MG63 (cell line): ENCODE results near the gene N4BP3. TPM values are rescaled to one million over a fixed set of nuclear protein-coding genes. Genes with fewer than 3 reads are reported as not detected.
"Not testable (repeated sequence)": the region's sequence is repeated elsewhere in the genome, so short reads cannot be mapped to it uniquely, and the experiment has no call there.

ENCODE experiments used
- DNase-seq: peaks from one replicate; pipeline ENCODE4 v3.0.0-alpha.2; 2020
- H3K27me3 ChIP-seq: fragments of 250-450 bp; sonication (Bioruptor Pico); 2 replicates; pipeline ENCODE4 v1.5.1; 2020; ENCODE audit warnings: mild to moderate bottlenecking, moderate library complexity
- H3K36me3 ChIP-seq: fragments of 250-450 bp; sonication (Bioruptor Pico); 2 replicates; pipeline ENCODE4 v1.5.1; 2020; ENCODE audit warnings: mild to moderate bottlenecking, moderate library complexity
- H3K4me3 ChIP-seq: fragments of 250-450 bp; sonication (Bioruptor Pico); 2 replicates; pipeline ENCODE4 v1.5.1; 2020; ENCODE audit warnings: mild to moderate bottlenecking, moderate library complexity
- H3K9me3 ChIP-seq: fragments of 250-450 bp; sonication (Bioruptor Pico); 2 replicates; pipeline ENCODE4 v1.5.1; 2020; ENCODE audit warnings: mild to moderate bottlenecking, moderate library complexity
- total RNA-seq: library from RNA; depleted of rRNA; stranded (reverse); fragments of >200 nt; shearing (Covaris generic); gene quantifications from 2 replicates; pipeline ENCODE4 v1.2.3, GENCODE V29; 2014; ENCODE audit warnings: low replicate concordance; rRNA removed

N4BP3 gene
- total RNA-seq: 1.0 and 2.3 TPM in 2 replicates

- DNase-seq: peak; percentile 88
- Histone ChIP-seq H3K27me3 (peaks cover 12% of the 10 kb centered on the region), H3K9me3 (peaks cover 6% of the 10 kb centered on the region; the same call in 1 of the 2 replicates), H3K36me3 (no peaks in the 10 kb centered on the region), H3K4me3 (peak within 1 kb of the TSS; percentile 48)
These were observed at the start of gene N4BP3 for GRCh38 chr5:178113141-178113787. Gene N4BP3, plus strand, starts transcription at chr5:178113532. Its CDS starts 6,052 bp downstream, at chr5:178119584.

GRCh38 chr5:178067755-178068154 is 45.6 kb upstream of the N4BP3 start:
- Histone ChIP-seq H3K9me3 (no peaks in the 10 kb centered on the region), H3K27me3 (0 out of 2 replicates have a peak, but pooled peaks cover 2% of the 10 kb centered on the region), H3K36me3 (no peaks in the 10 kb centered on the region), H3K4me3 (no peak overlapping the region)
- DNase-seq: no peak

GRCh38 chr5:178068293-178068692 is 45.0 kb upstream of the N4BP3 start:
- DNase-seq: no peak
- Histone ChIP-seq H3K27me3 (0 out of 2 replicates have a peak, but pooled peaks cover 2% of the 10 kb centered on the region), H3K9me3 (no peaks in the 10 kb centered on the region), H3K36me3 (no peaks in the 10 kb centered on the region), H3K4me3 (no peak overlapping the region)

- no peaks in the 10 kb centered on the region for H3K9me3 ChIP-seq
- H3K4me3 ChIP-seq: no peak overlapping the region
- H3K27me3 ChIP-seq: peaks cover 3% of the 10 kb centered on the region
- peak; percentile 46 for DNase-seq
- H3K36me3 ChIP-seq: no peaks in the 10 kb centered on the region
These were observed 43.4 kb upstream of the N4BP3 start for GRCh38 chr5:178069909-178070308.

GRCh38 chr5:178071108-178071507 is 42.2 kb upstream of the N4BP3 start:
- DNase-seq: no peak
- no peaks in the 10 kb centered on the region for H3K36me3 ChIP-seq
- H3K27me3 ChIP-seq: peaks cover 12% of the 10 kb centered on the region
- no peak overlapping the region for H3K4me3 ChIP-seq
- no peaks in the 10 kb centered on the region for H3K9me3 ChIP-seq

GRCh38 chr5:178072749-178073148 is 40.6 kb upstream of the N4BP3 start:
- DNase-seq: no peak
- no peaks in the 10 kb centered on the region for H3K36me3 ChIP-seq
- H3K9me3 ChIP-seq: no peaks in the 10 kb centered on the region
- H3K27me3 ChIP-seq: peaks cover 12% of the 10 kb centered on the region
- H3K4me3 ChIP-seq: no peak overlapping the region

GRCh38 chr5:178074266-178074952 is 38.9 kb upstream of the N4BP3 start:
- no peak for DNase-seq
- H3K4me3 ChIP-seq: no peak overlapping the region
- no peaks in the 10 kb centered on the region for H3K9me3 ChIP-seq
- H3K36me3 ChIP-seq: no peaks in the 10 kb centered on the region
- H3K27me3 ChIP-seq: peaks cover 12% of the 10 kb centered on the region

GRCh38 chr5:178076965-178077364 is 36.4 kb upstream of the N4BP3 start:
- H3K36me3 ChIP-seq, DNase-seq, H3K4me3 ChIP-seq, H3K9me3 ChIP-seq: not testable (repeated sequence)
- peaks cover 12% of the 10 kb centered on the region for H3K27me3 ChIP-seq

GRCh38 chr5:178077751-178078150 is 35.6 kb upstream of the N4BP3 start:
- H3K4me3 ChIP-seq: no peak overlapping the region
- DNase-seq: no peak
- H3K9me3 ChIP-seq: no peaks in the 10 kb centered on the region
- H3K36me3 ChIP-seq: no peaks in the 10 kb centered on the region
- peaks cover 12% of the 10 kb centered on the region for H3K27me3 ChIP-seq

- Histone ChIP-seq H3K4me3 (peak overlapping the region; percentile 5), H3K27me3 (peaks cover 12% of the 10 kb centered on the region), H3K9me3 (no peaks in the 10 kb centered on the region), H3K36me3 (no peaks in the 10 kb centered on the region)
- peak; percentile 100 for DNase-seq
These were observed 34.9 kb upstream of the N4BP3 start for GRCh38 chr5:178078197-178079010.

- Histone ChIP-seq H3K36me3 (no peaks in the 10 kb centered on the region), H3K27me3 (peaks cover 7% of the 10 kb centered on the region)
- DNase-seq: no peak
These were observed 33.3 kb upstream of the N4BP3 start for GRCh38 chr5:178080056-178080455.

GRCh38 chr5:178080618-178081410 is 32.5 kb upstream of the N4BP3 start:
- no peaks in the 10 kb centered on the region for H3K27me3 ChIP-seq
- DNase-seq: no peak

More at GRCh38 chr5:178080056-178080455, 33.3 kb upstream of the N4BP3 start:
- no peak overlapping the region for H3K4me3 ChIP-seq
- H3K9me3 ChIP-seq: no peaks in the 10 kb centered on the region

GRCh38 chr5:178081571-178082243 is 31.6 kb upstream of the N4BP3 start:
- Histone ChIP-seq H3K4me3 (no peak overlapping the region), H3K9me3 (no peaks in the 10 kb centered on the region), H3K27me3 (no peaks in the 10 kb centered on the region), H3K36me3 (no peaks in the 10 kb centered on the region)
- DNase-seq: no peak

More at GRCh38 chr5:178080618-178081410, 32.5 kb upstream of the N4BP3 start:
- H3K9me3 ChIP-seq: no peaks in the 10 kb centered on the region
- H3K36me3 ChIP-seq: no peaks in the 10 kb centered on the region
- no peak overlapping the region for H3K4me3 ChIP-seq

GRCh38 chr5:178083922-178084321 is 29.4 kb upstream of the N4BP3 start:
- Histone ChIP-seq H3K9me3 (no peaks in the 10 kb centered on the region), H3K4me3 (no peak overlapping the region), H3K36me3 (no peaks in the 10 kb centered on the region), H3K27me3 (no peaks in the 10 kb centered on the region)
- peak; percentile 70 for DNase-seq

GRCh38 chr5:178085316-178085715 is 28.0 kb upstream of the N4BP3 start:
- H3K27me3 ChIP-seq: no peaks in the 10 kb centered on the region
- no peaks in the 10 kb centered on the region for H3K36me3 ChIP-seq
- no peaks in the 10 kb centered on the region for H3K9me3 ChIP-seq
- H3K4me3 ChIP-seq: no peak overlapping the region
- peak; percentile 83 for DNase-seq

- no peak for DNase-seq
- Histone ChIP-seq H3K9me3 (peaks cover 6% of the 10 kb centered on the region), H3K27me3 (no peaks in the 10 kb centered on the region), H3K4me3 (no peak overlapping the region), H3K36me3 (no peaks in the 10 kb centered on the region)
These were observed 27.1 kb upstream of the N4BP3 start for GRCh38 chr5:178086266-178086665.
